ENCODE data around the gene CLMP.

CLMP gene

GRCh38 chr11:123125169-123125568 lies 69.9 kb downstream of the CLMP start:
- Histone ChIP-seq H3F3A (ENCODE audit: insufficient read depth, low read length) (no peaks in the 10 kb centered on the region), H4K20me1 (ENCODE audit: insufficient read depth, low read length) (no peaks in the 10 kb centered on the region), H3K4me3 (ENCODE audit: low read depth, low read length, poor library complexity, severe bottlenecking) (no peak overlapping the region), H3K4me1 (ENCODE audit: insufficient read depth, low read length, severe bottlenecking) (no peaks in the 10 kb centered on the region), H3K79me2 (ENCODE audit: insufficient read depth, low read length) (no peaks in the 10 kb centered on the region), H3K36me3 (ENCODE audit: insufficient read depth, low read length) (no peaks in the 10 kb centered on the region), H3K9me2 (ENCODE audit: low read depth, low read length) (no peaks in the 10 kb centered on the region), H3K27me3 (ENCODE audit: insufficient read depth, low read length) (no peaks in the 10 kb centered on the region), H3K27ac (ENCODE audit: low read depth, low read length, poor library complexity, severe bottlenecking) (no peak overlapping the region), H2AFZ (ENCODE audit: low read length) (no peak overlapping the region), H3K9me3 (ENCODE audit: low read length) (no peaks in the 10 kb centered on the region), H3K9ac (ENCODE audit: low read length) (no peak overlapping the region), H3K4me2 (ENCODE audit: low read length) (no peak overlapping the region)
- no peak for TF ChIP-seq CTCF (IDR thresholded peaks at IDR 0.05; ENCODE audit: low read length)
- TF ChIP-seq EZH2 (IDR thresholded peaks at IDR 0.05; ENCODE audit: borderline replicate concordance, low read length), result no peak

- Histone ChIP-seq H3K79me2 (ENCODE audit: insufficient read depth, low read length) (no peaks in the 10 kb centered on the region), H3K4me2 (ENCODE audit: low read length) (no peak overlapping the region), H3K9me3 (ENCODE audit: low read length) (no peaks in the 10 kb centered on the region), H3K27ac (ENCODE audit: low read depth, low read length, poor library complexity, severe bottlenecking) (no peak overlapping the region), H3K4me1 (ENCODE audit: insufficient read depth, low read length, severe bottlenecking) (no peaks in the 10 kb centered on the region), H3K9me2 (ENCODE audit: low read depth, low read length) (no peaks in the 10 kb centered on the region), H3K36me3 (ENCODE audit: insufficient read depth, low read length) (no peaks in the 10 kb centered on the region), H3K9ac (ENCODE audit: low read length) (no peak overlapping the region), H3K27me3 (ENCODE audit: insufficient read depth, low read length) (no peaks in the 10 kb centered on the region), H3F3A (ENCODE audit: insufficient read depth, low read length) (no peaks in the 10 kb centered on the region), H4K20me1 (ENCODE audit: insufficient read depth, low read length) (no peaks in the 10 kb centered on the region), H3K4me3 (ENCODE audit: low read depth, low read length, poor library complexity, severe bottlenecking) (no peak overlapping the region), H2AFZ (ENCODE audit: low read length) (no peak overlapping the region)
- TF ChIP-seq CTCF (IDR thresholded peaks at IDR 0.05; ENCODE audit: low read length), result no peak
- no peak for TF ChIP-seq EZH2 (IDR thresholded peaks at IDR 0.05; ENCODE audit: borderline replicate concordance, low read length)
Measured at GRCh38 chr11:123122852-123123251, 72.2 kb downstream of the CLMP start.

GRCh38 chr11:123122341-123122740 lies 72.7 kb downstream of the CLMP start:
- no peaks in the 10 kb centered on the region for H3K4me1 ChIP-seq (ENCODE audit: insufficient read depth, low read length, severe bottlenecking)
- no peaks in the 10 kb centered on the region for H3K9me2 ChIP-seq (ENCODE audit: low read depth, low read length)
- H3K4me2 ChIP-seq (ENCODE audit: low read length), result no peak overlapping the region
- H3K36me3 ChIP-seq (ENCODE audit: insufficient read depth, low read length), result no peaks in the 10 kb centered on the region
- no peak overlapping the region for H3K4me3 ChIP-seq (ENCODE audit: low read depth, low read length, poor library complexity, severe bottlenecking)
- TF ChIP-seq CTCF (IDR thresholded peaks at IDR 0.05; ENCODE audit: low read length) (no peak), EZH2 (IDR thresholded peaks at IDR 0.05; ENCODE audit: borderline replicate concordance, low read length) (no peak)
- no peaks in the 10 kb centered on the region for H3K27me3 ChIP-seq (ENCODE audit: insufficient read depth, low read length)
- H4K20me1 ChIP-seq (ENCODE audit: insufficient read depth, low read length), result no peaks in the 10 kb centered on the region
- no peak overlapping the region for H3K9ac ChIP-seq (ENCODE audit: low read length)
- no peaks in the 10 kb centered on the region for H3F3A ChIP-seq (ENCODE audit: insufficient read depth, low read length)
- H3K9me3 ChIP-seq (ENCODE audit: low read length), result no peaks in the 10 kb centered on the region
- H3K27ac ChIP-seq (ENCODE audit: low read depth, low read length, poor library complexity, severe bottlenecking), result no peak overlapping the region
- no peak overlapping the region for H2AFZ ChIP-seq (ENCODE audit: low read length)
- no peaks in the 10 kb centered on the region for H3K79me2 ChIP-seq (ENCODE audit: insufficient read depth, low read length)
